ENCODE results near the gene ZNF536.

The ZNF536 gene

DNA sequence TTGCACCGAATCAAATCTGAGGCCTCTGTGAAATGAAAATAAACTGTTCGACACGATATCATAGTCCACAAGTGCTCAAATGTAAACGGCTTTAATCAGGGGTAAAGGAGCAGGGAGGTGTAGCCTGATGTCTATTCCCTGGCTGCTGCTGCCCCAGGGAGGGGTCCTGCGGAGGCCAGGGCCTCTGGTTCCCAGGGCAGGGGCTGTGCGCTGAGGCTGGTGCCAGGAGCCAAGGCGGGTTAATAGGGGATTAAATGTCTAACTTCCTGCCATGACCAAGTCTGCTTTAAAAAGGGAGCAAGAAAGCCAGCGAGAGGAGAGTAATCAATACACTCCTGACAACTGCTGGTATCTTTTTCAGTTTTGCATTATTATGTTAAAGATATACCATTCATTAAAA lies 59.4 kb downstream of the ZNF536 start:
- no peak overlapping the region for H3K4me3 ChIP-seq (ENCODE audit: low read depth, low read length)
- TF ChIP-seq, protein P1, sequence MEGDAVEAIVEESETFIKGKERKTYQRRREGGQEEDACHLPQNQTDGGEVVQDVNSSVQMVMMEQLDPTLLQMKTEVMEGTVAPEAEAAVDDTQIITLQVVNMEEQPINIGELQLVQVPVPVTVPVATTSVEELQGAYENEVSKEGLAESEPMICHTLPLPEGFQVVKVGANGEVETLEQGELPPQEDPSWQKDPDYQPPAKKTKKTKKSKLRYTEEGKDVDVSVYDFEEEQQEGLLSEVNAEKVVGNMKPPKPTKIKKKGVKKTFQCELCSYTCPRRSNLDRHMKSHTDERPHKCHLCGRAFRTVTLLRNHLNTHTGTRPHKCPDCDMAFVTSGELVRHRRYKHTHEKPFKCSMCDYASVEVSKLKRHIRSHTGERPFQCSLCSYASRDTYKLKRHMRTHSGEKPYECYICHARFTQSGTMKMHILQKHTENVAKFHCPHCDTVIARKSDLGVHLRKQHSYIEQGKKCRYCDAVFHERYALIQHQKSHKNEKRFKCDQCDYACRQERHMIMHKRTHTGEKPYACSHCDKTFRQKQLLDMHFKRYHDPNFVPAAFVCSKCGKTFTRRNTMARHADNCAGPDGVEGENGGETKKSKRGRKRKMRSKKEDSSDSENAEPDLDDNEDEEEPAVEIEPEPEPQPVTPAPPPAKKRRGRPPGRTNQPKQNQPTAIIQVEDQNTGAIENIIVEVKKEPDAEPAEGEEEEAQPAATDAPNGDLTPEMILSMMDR (IDR thresholded peaks at IDR 0.05; ENCODE audit: low read depth, low read length, missing control alignments): no peak
- DNase-seq (ENCODE audit: low read depth): no peak

DNA sequence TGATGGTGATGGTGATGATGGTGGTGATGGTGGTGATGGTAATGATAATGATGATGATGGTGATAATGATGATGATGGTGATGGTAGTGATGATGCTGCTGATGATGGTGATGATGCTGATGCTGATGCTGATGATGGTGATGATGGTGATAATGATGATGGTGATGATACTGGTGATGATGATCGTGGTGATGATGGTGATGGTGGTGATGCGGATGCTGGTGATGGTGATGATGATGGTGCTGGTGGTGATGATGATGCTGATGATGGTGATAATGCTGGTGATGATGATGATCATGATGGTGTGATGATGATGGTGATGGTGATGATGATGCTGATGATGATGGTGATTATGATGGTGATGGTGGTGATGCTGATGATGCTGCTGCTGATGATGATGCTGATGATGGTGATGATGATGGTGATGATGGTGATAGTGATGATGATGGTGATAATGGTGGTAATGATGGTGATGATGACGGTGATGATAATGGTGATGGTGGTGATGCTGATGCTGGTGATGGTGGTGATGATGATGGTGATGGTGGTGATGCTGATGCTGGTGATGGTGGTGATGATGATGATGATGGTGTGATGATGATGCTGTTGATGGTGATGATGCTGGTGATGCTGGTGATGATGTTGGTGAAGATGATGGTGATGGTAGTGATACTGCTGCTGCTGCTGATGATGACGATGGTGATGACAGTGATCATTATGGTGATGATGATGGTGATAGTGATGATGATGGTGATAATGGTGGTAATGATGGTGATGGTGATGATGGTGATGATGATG lies 62.8 kb downstream of the ZNF536 start:
- TF ChIP-seq, protein P1 (IDR thresholded peaks at IDR 0.05; ENCODE audit: low read depth, low read length, missing control alignments): no peak
- H3K4me3 ChIP-seq (ENCODE audit: low read depth, low read length): no peak overlapping the region
- DNase-seq (ENCODE audit: low read depth): no peak

DNA sequence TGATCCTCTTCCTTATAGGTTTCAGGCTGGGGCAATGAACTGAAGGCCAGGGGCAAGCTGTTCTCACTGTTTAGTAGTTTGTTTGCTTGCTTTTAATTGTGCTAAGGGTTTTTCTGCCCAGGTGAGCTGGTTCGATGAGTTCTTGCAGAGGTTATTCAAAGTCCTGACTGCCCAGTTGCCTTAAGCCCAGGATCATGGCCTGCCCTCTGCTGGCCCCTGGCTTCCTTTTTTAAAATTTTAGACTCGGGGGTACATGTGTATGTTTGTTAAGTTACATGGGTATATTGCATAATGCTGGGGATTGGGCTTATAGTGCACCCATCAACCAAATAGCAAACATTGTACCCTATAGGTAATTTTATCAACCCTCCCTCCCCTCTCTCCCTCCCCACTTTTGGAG lies 65.7 kb downstream of the ZNF536 start:
- no peak overlapping the region for H3K4me3 ChIP-seq (ENCODE audit: low read depth, low read length)
- TF ChIP-seq, protein P1 (IDR thresholded peaks at IDR 0.05; ENCODE audit: low read depth, low read length, missing control alignments): no peak
- no peak for DNase-seq (ENCODE audit: low read depth)

DNA sequence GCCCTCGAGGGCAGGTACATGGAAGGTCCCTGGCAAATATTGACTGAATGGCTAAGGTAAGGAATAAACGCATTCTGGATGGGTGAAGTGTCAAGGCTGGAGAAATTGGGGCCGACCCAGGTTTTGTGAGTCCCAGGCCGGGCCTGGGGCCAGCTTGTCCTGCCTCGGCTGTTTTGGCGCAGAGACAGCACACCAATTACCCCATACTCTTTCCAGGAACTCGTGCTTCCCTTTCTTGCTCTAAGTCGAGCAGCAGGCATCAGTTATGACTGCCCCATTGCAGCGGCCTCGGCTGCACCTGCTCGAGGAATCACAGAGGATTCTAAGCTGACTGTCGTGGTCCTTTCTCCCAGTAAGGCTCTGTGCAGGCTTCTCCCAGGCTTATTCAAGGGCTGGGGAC lies 67.1 kb downstream of the ZNF536 start:
- no peak overlapping the region for H3K4me3 ChIP-seq (ENCODE audit: low read depth, low read length)
- TF ChIP-seq, protein P1 (IDR thresholded peaks at IDR 0.05; ENCODE audit: low read depth, low read length, missing control alignments): no peak
- DNase-seq (ENCODE audit: low read depth): no peak

DNA sequence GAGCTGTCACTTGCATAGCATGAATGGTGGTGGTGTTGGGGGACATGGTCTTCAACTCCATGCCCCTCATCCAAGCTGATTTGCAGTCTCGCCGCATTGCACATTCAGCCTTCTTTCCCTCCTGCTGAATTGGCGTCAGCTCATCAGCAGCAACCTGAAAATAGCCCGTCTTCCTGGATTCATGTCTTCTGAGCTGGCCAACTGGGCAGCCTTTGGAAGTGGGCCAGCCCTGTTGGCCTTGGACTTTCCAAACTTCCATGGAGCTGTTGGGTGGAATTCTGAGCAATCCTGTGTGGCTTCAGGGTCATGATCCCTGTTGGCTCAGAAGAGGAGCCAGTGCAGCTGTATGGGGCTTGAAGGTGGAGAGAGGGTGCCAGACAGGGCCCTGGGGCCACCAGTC lies 68.8 kb downstream of the ZNF536 start:
- H3K4me3 ChIP-seq (ENCODE audit: low read depth, low read length): no peak overlapping the region
- no peak for DNase-seq (ENCODE audit: low read depth)
- TF ChIP-seq, protein P1 (IDR thresholded peaks at IDR 0.05; ENCODE audit: low read depth, low read length, missing control alignments): no peak

DNA sequence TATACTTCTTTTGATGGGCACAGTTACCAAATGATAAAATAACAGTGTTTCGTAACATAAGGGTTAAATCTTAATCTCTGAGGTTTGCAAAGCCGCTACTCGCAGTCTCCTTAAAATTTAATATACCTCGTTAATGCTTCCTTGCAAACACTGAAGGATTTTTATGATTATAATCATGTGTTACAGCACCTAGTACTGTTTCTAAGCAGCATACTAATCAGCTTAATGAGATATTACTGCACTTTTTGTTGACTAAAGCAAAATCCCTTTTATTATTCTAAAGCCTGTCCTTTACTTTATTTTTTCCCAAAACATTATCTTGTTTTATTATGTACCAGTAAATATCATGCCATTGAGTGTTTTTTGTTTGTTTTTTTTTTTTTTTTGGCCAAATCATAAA lies 70.5 kb downstream of the ZNF536 start:
- TF ChIP-seq, protein P1 (IDR thresholded peaks at IDR 0.05; ENCODE audit: low read depth, low read length, missing control alignments): no peak
- no peak overlapping the region for H3K4me3 ChIP-seq (ENCODE audit: low read depth, low read length)
- DNase-seq (ENCODE audit: low read depth): no peak

All from GM12864 (cell line).